ENCODE results near the gene NOX5.
"Not testable (repeated sequence)": the region's sequence is repeated elsewhere in the genome, so short reads cannot be mapped to it uniquely, and the experiment has no call there.

Gene NOX5

GRCh38 chr15:69014454-69014853 is at the start of gene NOX5:
Gene NOX5, plus strand, starts transcription at chr15:69014695. Its CDS starts 41 bp downstream, at chr15:69014736.
- no peak for FAIRE-seq

GRCh38 chr15:68966996-68967395 is 47.5 kb upstream of the NOX5 start:
- FAIRE-seq, result no peak

- FAIRE-seq, result no peak
Measured at GRCh38 chr15:68967948-68968347, 46.5 kb upstream of the NOX5 start.

- no peak for FAIRE-seq
Measured at GRCh38 chr15:68969298-68969697, 45.2 kb upstream of the NOX5 start.

- no peak for FAIRE-seq
Measured at GRCh38 chr15:68972201-68973065, 42.1 kb upstream of the NOX5 start.

GRCh38 chr15:68975651-68976160 is 38.8 kb upstream of the NOX5 start:
- not testable (repeated sequence) for FAIRE-seq

- FAIRE-seq, result not testable (repeated sequence)
Measured at GRCh38 chr15:68977426-68977825, 37.1 kb upstream of the NOX5 start.

- no peak for FAIRE-seq
Measured at GRCh38 chr15:68979006-68979405, 35.5 kb upstream of the NOX5 start.

- no peak for FAIRE-seq
Measured at GRCh38 chr15:68979816-68980215, 34.7 kb upstream of the NOX5 start.

GRCh38 chr15:68980786-68981185 is 33.7 kb upstream of the NOX5 start:
- no peak for FAIRE-seq

GRCh38 chr15:68981941-68982340 is 32.6 kb upstream of the NOX5 start:
- FAIRE-seq, result no peak

GRCh38 chr15:68982976-68983563 is 31.4 kb upstream of the NOX5 start:
- no peak for FAIRE-seq

- no peak for FAIRE-seq
Measured at GRCh38 chr15:68983961-68984481, 30.5 kb upstream of the NOX5 start.

- FAIRE-seq, result no peak
Measured at GRCh38 chr15:68984586-68984985, 29.9 kb upstream of the NOX5 start.

GRCh38 chr15:68985361-68985891 is 29.1 kb upstream of the NOX5 start:
- FAIRE-seq, result no peak

- no peak for FAIRE-seq
Measured at GRCh38 chr15:68986322-68986721, 28.2 kb upstream of the NOX5 start.

GRCh38 chr15:68987120-68987519 is 27.4 kb upstream of the NOX5 start:
- no peak for FAIRE-seq

- no peak for FAIRE-seq
Measured at GRCh38 chr15:68987676-68988075, 26.8 kb upstream of the NOX5 start.

- FAIRE-seq, result no peak
Measured at GRCh38 chr15:68989541-68990230, 24.8 kb upstream of the NOX5 start.

- FAIRE-seq, result no peak
Measured at GRCh38 chr15:68990231-68990991, 24.1 kb upstream of the NOX5 start.

GRCh38 chr15:68990992-68991500 is 23.4 kb upstream of the NOX5 start:
- no peak for FAIRE-seq

- FAIRE-seq, result no peak
Measured at GRCh38 chr15:68991723-68992122, 22.8 kb upstream of the NOX5 start.
